Large intestine (tissue), 3 donors: ENCODE data around the gene CAMSAP3. TPM values are rescaled to one million over a fixed set of nuclear protein-coding genes. Genes with fewer than 3 reads are reported as not detected.

Experiments used
- DNase-seq, 2 donors: peaks; one replicate each; pipeline versions ENCODE4 v3.0.0 to v3.0.0-alpha.2; 2013
- H3K27ac ChIP-seq: one replicate; pipeline ENCODE4 v1.5.1; 2013; ENCODE audit warnings: low read length
- H3K27me3 ChIP-seq: 2 replicates; pipeline ENCODE4 v1.6.1; 2013; ENCODE audit warnings: low read length; ENCODE audit not compliant: control insufficient read depth, insufficient read depth
- H3K36me3 ChIP-seq: 2 replicates; pipeline ENCODE4 v1.6.1; 2013; ENCODE audit warnings: low read length; ENCODE audit not compliant: control insufficient read depth, insufficient read depth
- H3K4me1 ChIP-seq: one replicate; pipeline ENCODE4 v1.6.1; 2013; ENCODE audit warnings: low read length; ENCODE audit not compliant: control insufficient read depth, insufficient read depth
- H3K4me3 ChIP-seq: one replicate; pipeline ENCODE4 v1.5.1; 2013; ENCODE audit warnings: low read length
- H3K9me3 ChIP-seq: one replicate; pipeline ENCODE4 v1.6.1; 2013; ENCODE audit warnings: mild to moderate bottlenecking, low read depth, low read length, moderate library complexity; ENCODE audit not compliant: control insufficient read depth
- WGBS: methylation state at CpG from one replicate; pipeline ENCODE4 v1.1.5; 2013; ENCODE audit warnings: low lambda C conversion rate; ENCODE audit not compliant: insufficient coverage; 5-methylcytosine and 5-hydroxymethylcytosine counted together
- polyA plus RNA-seq: library from polyadenylated mRNA; unstranded; fragments of 120-200 nt; gene quantifications from one replicate; pipeline ENCODE4 v1.2.1, GENCODE V29; 2013

Gene CAMSAP3
- polyA plus RNA-seq, 1 donor, result 73.9 TPM

DNA sequence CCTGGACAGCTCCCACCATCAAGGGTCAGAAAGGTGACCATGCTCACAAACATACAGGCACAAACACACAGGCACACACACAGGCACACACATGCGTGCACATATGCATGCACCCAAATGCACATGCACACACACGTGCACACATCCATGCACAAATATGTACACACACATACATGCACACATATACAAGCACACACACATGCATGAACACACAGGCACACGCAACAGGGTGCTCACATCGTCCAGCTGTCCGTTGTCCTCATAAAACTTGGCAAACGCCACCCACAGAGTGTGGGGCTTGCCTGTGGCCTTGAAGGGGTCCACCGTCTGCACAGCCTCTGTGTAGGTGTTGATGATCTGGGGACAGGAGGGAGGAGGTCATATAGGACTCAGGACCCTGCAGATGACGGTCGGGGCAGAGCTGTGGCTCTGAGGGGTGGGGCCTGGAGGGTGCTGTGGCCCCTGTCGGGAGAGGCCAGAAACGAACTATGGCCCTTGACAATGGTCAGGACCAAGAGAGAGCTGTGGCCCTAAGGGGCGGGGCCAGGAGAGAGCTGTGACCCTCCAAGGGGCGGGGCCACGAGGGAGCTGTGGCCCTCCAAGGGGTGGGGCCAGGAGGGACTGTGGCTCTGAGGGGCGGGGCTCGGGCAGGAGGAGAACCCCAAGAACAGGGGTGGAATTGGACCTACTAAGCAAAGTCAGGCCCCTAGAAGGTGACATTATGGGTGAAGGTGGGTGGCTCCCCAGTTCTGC is 27.4 kb downstream of the CAMSAP3 start:
- WGBS, result no CpG with 5 or more reads among the region's 16 CpGs
- Histone ChIP-seq H3K36me3 (peaks cover 71% of the 10 kb centered on the region), H3K9me3 (no peaks in the 10 kb centered on the region), H3K4me1 (no peaks in the 10 kb centered on the region), H3K27ac (no peak overlapping the region), H3K4me3 (no peak overlapping the region), H3K27me3 (no peaks in the 10 kb centered on the region)
- DNase-seq, result no peak

DNA sequence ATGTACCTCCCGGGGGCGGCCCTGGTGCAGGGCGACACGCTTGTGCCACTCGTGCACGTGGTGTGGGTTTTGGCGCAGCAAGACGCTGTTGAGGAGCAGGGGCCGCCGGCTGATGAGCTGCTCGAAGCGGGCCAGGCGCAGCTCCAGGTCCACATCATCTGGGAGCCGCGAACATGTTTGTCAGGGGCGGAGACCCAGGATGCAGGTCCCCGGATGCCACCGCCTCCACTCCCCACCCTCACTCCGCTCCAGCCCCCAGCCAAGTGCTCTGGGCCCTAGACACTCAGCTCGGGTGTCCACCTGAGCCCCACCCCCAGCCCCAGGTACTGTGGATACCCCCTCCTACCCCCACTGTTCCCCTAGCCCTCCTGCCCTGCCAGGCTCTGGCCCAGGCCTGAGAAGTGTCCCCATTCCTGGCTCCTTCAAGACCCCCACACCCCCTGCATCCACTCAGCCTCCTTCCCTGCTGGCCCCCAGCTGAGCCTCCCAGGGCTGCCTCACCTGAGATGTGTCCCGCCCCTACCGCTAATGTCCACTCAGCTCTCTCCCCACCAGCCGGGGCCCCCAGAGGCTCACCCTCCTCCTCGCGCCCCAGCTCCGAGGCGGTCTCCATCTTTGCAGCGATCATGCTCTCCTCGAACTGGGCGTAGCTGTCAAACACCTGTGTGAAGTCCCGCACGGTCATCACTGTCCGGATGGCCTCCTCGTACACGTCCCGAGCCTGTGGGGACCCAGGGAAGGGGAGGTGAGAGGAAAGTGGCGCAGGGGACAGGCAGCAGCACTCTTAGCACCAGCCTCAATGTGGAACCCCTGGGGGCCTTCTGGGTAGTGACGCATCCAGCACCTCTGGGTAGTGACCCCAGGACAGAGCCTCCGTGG is 28.3 kb downstream of the CAMSAP3 start:
- H3K36me3 ChIP-seq, result peaks cover 63% of the 10 kb centered on the region
- no peaks in the 10 kb centered on the region for H3K9me3 ChIP-seq
- no peak for DNase-seq
- WGBS, result no CpG with 5 or more reads among the region's 39 CpGs
- H3K27me3 ChIP-seq, result no peaks in the 10 kb centered on the region
- no peak overlapping the region for H3K4me3 ChIP-seq
- no peak overlapping the region for H3K27ac ChIP-seq
- peaks cover 5% of the 10 kb centered on the region for H3K4me1 ChIP-seq

DNA sequence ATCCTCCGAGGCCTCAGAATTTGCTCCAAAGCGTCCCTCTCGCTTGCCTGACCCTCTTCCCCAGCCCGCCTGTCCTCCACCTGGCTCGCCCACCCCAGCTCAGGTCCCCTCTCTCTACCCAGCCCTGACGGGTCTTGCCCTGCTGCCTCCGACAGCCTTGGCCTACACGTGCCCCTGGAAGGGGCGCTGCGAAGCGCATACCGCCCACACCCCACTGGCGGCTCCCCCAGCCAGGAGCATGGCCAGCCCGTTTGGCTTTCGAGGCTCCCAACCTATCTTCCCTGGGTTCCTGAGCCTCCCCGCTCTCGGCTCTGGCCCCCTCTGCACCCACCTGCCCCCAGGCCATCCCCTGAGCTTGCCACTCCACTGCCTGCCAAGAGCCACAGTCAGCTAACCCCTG is 29.1 kb downstream of the CAMSAP3 start:
- H3K9me3 ChIP-seq, result no peaks in the 10 kb centered on the region
- no peaks in the 10 kb centered on the region for H3K27me3 ChIP-seq
- DNase-seq, result no peak
- WGBS, result no CpG with 5 or more reads among the region's 17 CpGs
- peaks cover 59% of the 10 kb centered on the region for H3K36me3 ChIP-seq
- H3K4me3 ChIP-seq, result no peak overlapping the region
- no peak overlapping the region for H3K27ac ChIP-seq
- H3K4me1 ChIP-seq, result peaks cover 5% of the 10 kb centered on the region

DNA sequence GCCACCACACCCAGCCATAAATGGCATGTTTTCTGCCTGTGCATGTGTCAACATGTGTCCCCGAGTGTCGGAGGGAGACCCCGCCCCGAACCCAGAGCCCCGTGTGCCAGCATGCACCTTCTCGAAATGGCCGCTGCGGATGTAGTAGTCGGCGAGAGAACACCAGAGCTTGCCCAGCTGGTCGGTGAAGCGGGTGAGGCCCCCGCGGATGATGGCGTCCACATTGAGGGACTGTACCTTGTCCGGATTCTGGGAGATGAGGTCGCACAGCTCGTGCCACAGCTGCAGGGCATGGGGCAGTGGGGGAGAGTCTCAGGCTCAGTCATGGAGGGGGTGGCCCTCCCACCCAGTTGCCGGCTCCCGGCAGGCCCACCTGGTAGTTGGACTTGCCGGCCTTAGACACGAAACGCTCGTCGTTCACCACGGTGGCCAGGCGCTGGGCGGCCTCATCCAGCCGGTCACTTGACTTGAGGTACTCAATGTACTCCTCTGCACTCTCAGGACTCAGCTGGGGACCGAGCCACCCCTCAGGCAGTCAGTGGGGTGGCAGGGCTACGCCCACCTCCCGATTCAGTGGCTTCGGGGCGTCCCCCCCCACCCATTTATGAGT is 30.2 kb downstream of the CAMSAP3 start:
- no peaks in the 10 kb centered on the region for H3K27me3 ChIP-seq
- H3K4me1 ChIP-seq, result peaks cover 13% of the 10 kb centered on the region
- no CpG with 5 or more reads among the region's 34 CpGs for WGBS
- no peaks in the 10 kb centered on the region for H3K9me3 ChIP-seq
- no peak overlapping the region for H3K4me3 ChIP-seq
- no peak overlapping the region for H3K27ac ChIP-seq
- no peak for DNase-seq
- H3K36me3 ChIP-seq, result peaks cover 49% of the 10 kb centered on the region

DNA sequence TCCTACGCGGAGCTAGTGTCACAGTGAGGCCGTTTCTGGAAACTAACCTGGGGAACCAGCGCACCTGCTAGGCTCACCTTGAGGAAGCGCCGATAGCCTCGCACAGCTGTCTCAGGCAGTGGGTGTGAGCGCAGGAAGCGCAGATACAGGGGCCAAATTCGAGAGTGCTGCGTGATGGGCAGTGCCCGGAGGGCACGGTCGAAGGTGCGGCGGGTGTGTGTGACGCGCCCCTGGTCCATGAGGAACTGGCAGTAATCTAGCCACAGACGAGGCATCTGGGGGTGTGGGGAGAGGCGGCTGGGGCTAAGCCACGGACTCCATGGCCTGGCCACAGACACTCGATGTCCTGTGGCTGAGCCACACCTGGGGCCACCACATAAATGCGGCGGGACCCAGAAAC is 31.5 kb downstream of the CAMSAP3 start:
- no peaks in the 10 kb centered on the region for H3K27me3 ChIP-seq
- H3K9me3 ChIP-seq, result no peaks in the 10 kb centered on the region
- no CpG with 5 or more reads among the region's 24 CpGs for WGBS
- no peak overlapping the region for H3K4me3 ChIP-seq
- no peak overlapping the region for H3K27ac ChIP-seq
- peaks cover 13% of the 10 kb centered on the region for H3K4me1 ChIP-seq
- DNase-seq, result no peak
- peaks cover 46% of the 10 kb centered on the region for H3K36me3 ChIP-seq

DNA sequence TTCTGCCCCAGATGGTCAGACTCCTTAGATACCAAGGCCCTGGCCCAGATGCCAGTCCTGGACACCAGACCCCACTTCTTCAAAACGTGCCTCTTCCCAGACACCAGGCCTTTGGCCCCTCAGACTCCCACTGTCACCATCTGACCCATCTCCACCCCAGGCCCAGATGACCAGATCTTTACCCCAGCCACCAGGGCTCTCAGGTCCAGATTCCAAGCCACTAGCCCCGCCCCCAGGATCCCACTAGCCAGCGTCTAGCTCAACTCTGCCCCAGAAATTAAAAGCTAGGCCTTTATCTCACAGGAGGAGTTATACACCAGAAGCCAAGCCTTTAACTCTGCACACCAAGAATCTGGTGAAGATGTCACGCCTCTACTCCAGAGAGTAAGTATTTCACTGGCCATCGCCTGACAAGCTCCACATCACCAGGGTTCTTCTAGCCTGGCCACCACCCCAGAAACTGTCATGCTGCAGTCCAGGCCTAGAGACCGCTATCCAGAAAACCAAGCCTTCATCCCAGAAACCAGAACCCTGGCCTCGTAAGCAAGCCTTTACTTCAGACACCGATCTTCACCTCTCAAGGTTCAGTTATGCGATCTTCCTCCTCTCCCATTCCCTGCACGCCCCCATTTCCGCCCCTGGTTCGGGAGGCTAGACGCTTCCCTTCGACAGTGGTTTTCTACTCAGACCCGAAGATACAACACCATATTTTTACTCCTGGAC is 33.1 kb downstream of the CAMSAP3 start:
- DNase-seq, result no peak
- Histone ChIP-seq H3K36me3 (peaks cover 38% of the 10 kb centered on the region), H3K27ac (peak overlapping the region; percentile 29), H3K4me1 (peaks cover 13% of the 10 kb centered on the region), H3K4me3 (peak overlapping the region; percentile 87), H3K27me3 (no peaks in the 10 kb centered on the region), H3K9me3 (no peaks in the 10 kb centered on the region)
- WGBS, result no CpG with 5 or more reads among the region's 15 CpGs

DNA sequence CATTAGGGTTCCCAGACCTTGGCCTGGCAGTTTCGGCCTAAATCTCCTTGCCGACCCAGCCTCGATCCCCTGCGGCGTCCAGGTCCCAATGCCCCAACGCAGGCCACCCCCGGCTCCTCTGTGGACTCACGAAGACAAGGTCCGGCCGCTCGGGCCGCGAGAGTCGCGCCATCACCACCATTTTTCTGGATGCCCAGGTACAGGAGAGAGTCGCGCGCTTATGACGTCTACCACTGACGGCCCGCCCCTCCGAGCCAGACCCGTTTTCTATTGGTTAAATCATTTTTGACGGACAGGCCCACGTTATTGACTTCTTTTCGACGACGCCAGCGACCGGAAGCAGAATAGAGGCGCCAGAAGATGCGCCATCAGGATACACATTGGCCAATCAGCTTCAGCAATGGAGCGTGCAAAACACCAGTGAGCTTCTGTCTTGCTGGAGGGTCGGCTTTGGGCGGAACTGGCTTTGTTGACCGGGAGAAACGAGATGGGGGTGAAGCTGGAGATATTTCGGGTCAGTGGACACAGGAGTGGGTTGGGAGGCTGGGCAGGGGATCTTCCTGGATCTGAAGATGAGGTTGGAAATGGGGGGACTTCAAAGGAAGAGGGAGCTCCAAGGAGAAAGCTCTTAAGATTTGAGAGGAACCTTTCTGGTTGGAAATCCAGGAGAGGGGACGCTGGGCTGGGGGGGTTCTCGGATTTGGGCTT is 33.8 kb downstream of the CAMSAP3 start, which contains the start of the genes PET100 and XAB2:
PET100 (plus strand) TSS at position 447 of the 708 bp plus-strand sequence; CDS start at position 488, 41 bp downstream.
XAB2 (minus strand) TSS at position 199 of the 708 bp plus-strand sequence; CDS start at position 181, 18 bp downstream.
- peak; percentile 99 for DNase-seq
- H3K9me3 ChIP-seq, result no peaks in the 10 kb centered on the region
- H3K36me3 ChIP-seq, result peaks cover 34% of the 10 kb centered on the region
- H3K4me3 ChIP-seq, result peak within 1 kb of the TSS; percentile 87
- no peaks in the 10 kb centered on the region for H3K27me3 ChIP-seq
- H3K27ac ChIP-seq, result peak within 1 kb of the TSS; percentile 32
- no CpG with 5 or more reads among the region's 40 CpGs for WGBS
- peaks cover 13% of the 10 kb centered on the region for H3K4me1 ChIP-seq

DNA sequence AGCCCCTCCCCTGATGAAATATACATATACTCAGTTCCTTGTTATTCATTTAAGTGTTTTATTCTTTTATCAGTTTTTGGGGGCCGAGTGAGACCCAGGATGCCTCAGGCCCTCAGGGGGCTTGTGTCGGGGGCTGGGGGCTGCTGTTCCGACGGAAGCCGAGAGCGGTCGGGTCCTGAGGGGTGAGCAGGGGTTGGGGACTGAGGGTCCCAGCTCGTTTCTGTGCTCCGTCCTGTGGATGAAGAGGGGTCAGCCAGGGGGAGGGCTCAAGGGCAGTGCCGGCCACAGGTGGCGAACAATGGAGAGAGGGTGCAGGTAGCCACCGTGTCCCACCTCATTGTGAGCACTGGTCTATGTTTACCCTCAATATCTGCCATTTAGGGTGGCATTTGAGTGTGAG is 35.9 kb downstream of the CAMSAP3 start:
- peaks cover 7% of the 10 kb centered on the region for H3K27me3 ChIP-seq
- peaks cover 13% of the 10 kb centered on the region for H3K4me1 ChIP-seq
- WGBS, result no CpG with 5 or more reads among the region's 12 CpGs
- H3K36me3 ChIP-seq, result peaks cover 17% of the 10 kb centered on the region
- DNase-seq, result no peak
- H3K9me3 ChIP-seq, result no peaks in the 10 kb centered on the region
- H3K27ac ChIP-seq, result no peak overlapping the region
- no peak overlapping the region for H3K4me3 ChIP-seq

DNA sequence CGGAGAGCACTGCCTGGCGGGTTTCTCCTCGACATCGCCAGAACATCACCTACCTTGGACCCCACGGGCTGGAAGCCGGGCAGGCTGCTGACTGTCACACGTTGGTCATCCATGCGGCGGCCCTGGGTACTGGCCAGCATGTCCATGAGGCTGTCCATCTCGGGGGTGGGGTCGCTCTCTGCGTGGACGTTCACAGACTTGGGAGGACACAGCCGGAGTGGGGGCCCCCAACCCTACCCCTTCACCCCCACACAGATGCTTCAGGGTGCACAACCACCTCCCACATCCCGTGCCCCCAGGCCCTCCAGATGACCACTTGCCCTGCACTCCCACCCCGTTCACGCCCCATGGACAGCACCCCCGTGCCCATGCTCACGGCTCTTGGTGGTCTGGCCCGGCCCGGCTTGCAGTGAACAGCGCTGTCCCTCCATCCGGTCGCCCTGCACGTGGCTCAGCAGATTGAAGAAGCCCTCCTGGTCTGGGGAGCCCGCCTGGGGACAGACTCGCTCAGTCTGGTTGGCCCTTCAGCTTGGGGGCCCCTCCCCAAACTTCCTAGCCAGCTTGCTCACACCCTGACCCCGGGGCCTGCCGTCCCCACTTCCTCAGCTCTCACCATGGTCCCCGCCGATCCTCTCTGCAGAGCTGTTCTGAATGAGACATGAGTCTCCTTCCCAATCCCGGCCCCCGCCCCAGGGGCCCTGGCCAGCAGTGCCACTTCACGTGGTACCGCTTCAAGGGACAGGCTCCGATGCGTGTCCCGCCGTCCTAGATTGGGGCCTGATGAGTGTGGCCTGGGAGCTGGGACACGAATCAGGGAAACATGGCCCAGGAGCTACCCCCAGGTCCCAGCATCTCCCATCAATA is 36.9 kb downstream of the CAMSAP3 start:
- Histone ChIP-seq H3K9me3 (no peaks in the 10 kb centered on the region), H3K4me3 (no peak overlapping the region), H3K27me3 (peaks cover 7% of the 10 kb centered on the region), H3K4me1 (peaks cover 16% of the 10 kb centered on the region), H3K27ac (no peak overlapping the region), H3K36me3 (peaks cover 12% of the 10 kb centered on the region)
- no peak for DNase-seq
- no CpG with 5 or more reads among the region's 40 CpGs for WGBS
